SW 1271 (cell line): ENCODE results near the gene LUC7L3.
"Not testable (repeated sequence)": the region's sequence is repeated elsewhere in the genome, so short reads cannot be mapped to it uniquely, and the experiment has no call there.

Experiments used
- DNase-seq, 2 experiments: peaks; one replicate each; lab custom pipeline; 2025; lab: John Stamatoyannopoulos, UW

The LUC7L3 gene

GRCh38 chr17:50710025-50710424, 9.4 kb upstream of the LUC7L3 start:
- no peak for DNase-seq

- DNase-seq = no peak
Observed at GRCh38 chr17:50710650-50711049, 8.8 kb upstream of the LUC7L3 start.

- DNase-seq = no peak
Observed at GRCh38 chr17:50712641-50713040, 6.8 kb upstream of the LUC7L3 start.

- DNase-seq = no peak
Observed at GRCh38 chr17:50715471-50715870, 3.9 kb upstream of the LUC7L3 start.

- DNase-seq = peak in 1 of 2 experiments; percentile 61
Observed at GRCh38 chr17:50719924-50720794, 756 bp downstream of the LUC7L3 start.

GRCh38 chr17:50721194-50722010, 2.0 kb downstream of the LUC7L3 start:
- peak in 1 of 2 experiments; percentile 25 for DNase-seq

GRCh38 chr17:50722746-50723145, 3.3 kb downstream of the LUC7L3 start:
- DNase-seq = no peak

GRCh38 chr17:50724622-50725021, 5.2 kb downstream of the LUC7L3 start:
- not testable (repeated sequence) for DNase-seq

- DNase-seq = no peak
Observed at GRCh38 chr17:50725769-50726655, 6.6 kb downstream of the LUC7L3 start.

GRCh38 chr17:50728112-50728429, 8.7 kb downstream of the LUC7L3 start:
- DNase-seq = no peak

- DNase-seq = no peak
Observed at GRCh38 chr17:50728881-50729765, 9.7 kb downstream of the LUC7L3 start.

- no peak for DNase-seq
Observed at GRCh38 chr17:50731575-50732460, 12.4 kb downstream of the LUC7L3 start.

GRCh38 chr17:50735287-50735686, 15.9 kb downstream of the LUC7L3 start:
- DNase-seq = no peak

GRCh38 chr17:50737118-50737698, 17.8 kb downstream of the LUC7L3 start:
- no peak for DNase-seq

- DNase-seq = no peak
Observed at GRCh38 chr17:50739098-50739497, 19.7 kb downstream of the LUC7L3 start.

GRCh38 chr17:50745631-50746030, 26.2 kb downstream of the LUC7L3 start:
- DNase-seq = no peak

GRCh38 chr17:50749245-50749644, 29.8 kb downstream of the LUC7L3 start:
- no peak for DNase-seq

- DNase-seq = no peak
Observed at GRCh38 chr17:50754521-50754920, 35.1 kb downstream of the LUC7L3 start.

GRCh38 chr17:50758524-50758923, 39.1 kb downstream of the LUC7L3 start:
- no peak for DNase-seq
